Activated T-cell treated with anti-CD3 and anti-CD28 coated beads, Interleukin-2, amount 50 U/mL, for 4 hours (primary cell): ENCODE measurements around the gene RXFP2. TPM values are rescaled to one million over a fixed set of nuclear protein-coding genes. Genes with fewer than 3 reads are reported as not detected.

Experiments used
- ATAC-seq, 2 donors: fragments of 200-7000 bp; cut with Tn5 transposase; one replicate each; pipeline ENCODE4 v1.10.0; 2021
- DNase-seq: peaks from one replicate; pipeline ENCODE4 v3.0.0-alpha.2; 2020
- H3K27me3 Mint-ChIP-seq: one replicate; pipeline ENCODE4 v1.8.0; 2021; ENCODE audit warnings: low read depth, mixed read lengths
- H3K36me3 Mint-ChIP-seq: one replicate; pipeline ENCODE4 v1.8.0; 2022; ENCODE audit warnings: mixed read lengths; ENCODE audit not compliant: insufficient read depth
- H3K4me1 Mint-ChIP-seq: one replicate; pipeline ENCODE4 v1.8.0; 2021; ENCODE audit warnings: low read depth, mixed read lengths
- H3K4me3 Mint-ChIP-seq: one replicate; pipeline ENCODE4 v1.8.0; 2021; ENCODE audit warnings: mild to moderate bottlenecking, moderate library complexity, mixed read lengths
- H3K9me3 Mint-ChIP-seq: one replicate; pipeline ENCODE4 v1.8.0; 2021; ENCODE audit warnings: mixed read lengths
- total RNA-seq, 3 donors: library from RNA; stranded (reverse); gene quantifications; one replicate each; pipeline ENCODE4 v1.2.1, GENCODE V29; 2021

The RXFP2 gene
- total RNA-seq, 3 donors from 2014 or later, result not detected

DNA sequence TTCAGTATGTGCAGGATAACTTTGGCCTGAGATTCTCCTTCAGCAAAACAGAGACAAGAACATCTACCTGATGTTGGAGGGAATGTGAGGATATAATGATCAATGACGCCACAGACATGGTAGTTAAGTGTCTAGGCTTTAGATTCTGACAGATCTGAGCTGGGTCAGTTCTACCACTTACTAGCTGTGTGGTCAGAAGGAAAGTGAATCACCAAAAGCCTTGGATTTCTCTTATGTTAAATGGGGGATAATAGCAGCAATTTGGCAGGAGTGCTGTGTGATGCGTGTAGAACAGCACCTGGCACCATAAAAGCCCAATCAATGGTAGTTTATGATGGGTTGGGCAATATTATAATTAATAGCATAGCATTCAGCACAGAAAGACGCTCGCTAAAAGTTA, 41.7 kb downstream of the RXFP2 start:
- no peaks in the 10 kb centered on the region for H3K36me3 Mint-ChIP-seq
- no peak for DNase-seq
- no peak for ATAC-seq
- H3K4me3 Mint-ChIP-seq, result no peak overlapping the region
- no peaks in the 10 kb centered on the region for H3K4me1 Mint-ChIP-seq
- no peaks in the 10 kb centered on the region for H3K9me3 Mint-ChIP-seq
- H3K27me3 Mint-ChIP-seq, result no peaks in the 10 kb centered on the region

DNA sequence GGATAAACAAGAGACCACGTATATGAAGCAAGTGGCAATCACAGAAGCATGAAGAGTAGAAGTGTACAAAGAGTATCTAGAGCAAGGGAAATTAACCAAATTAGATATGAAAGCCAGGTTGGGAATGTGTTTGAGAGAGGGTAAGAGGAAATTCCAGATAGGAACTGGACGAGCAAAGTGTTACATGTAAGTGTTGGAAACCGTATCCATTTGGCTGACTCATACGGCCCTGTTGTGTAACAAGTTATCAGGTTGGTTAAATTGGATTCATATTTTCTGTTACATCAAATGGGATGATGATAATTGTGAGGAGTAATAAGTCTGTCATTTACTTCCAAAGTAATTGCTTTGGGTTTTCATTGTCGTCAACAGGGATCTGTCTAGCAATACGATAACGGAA, 46.7 kb downstream of the RXFP2 start:
- H3K9me3 Mint-ChIP-seq, result no peaks in the 10 kb centered on the region
- ATAC-seq (no peak), DNase-seq (no peak)
- no peaks in the 10 kb centered on the region for H3K4me1 Mint-ChIP-seq
- H3K36me3 Mint-ChIP-seq, result no peaks in the 10 kb centered on the region
- no peak overlapping the region for H3K4me3 Mint-ChIP-seq
- H3K27me3 Mint-ChIP-seq, result peaks cover 3% of the 10 kb centered on the region

DNA sequence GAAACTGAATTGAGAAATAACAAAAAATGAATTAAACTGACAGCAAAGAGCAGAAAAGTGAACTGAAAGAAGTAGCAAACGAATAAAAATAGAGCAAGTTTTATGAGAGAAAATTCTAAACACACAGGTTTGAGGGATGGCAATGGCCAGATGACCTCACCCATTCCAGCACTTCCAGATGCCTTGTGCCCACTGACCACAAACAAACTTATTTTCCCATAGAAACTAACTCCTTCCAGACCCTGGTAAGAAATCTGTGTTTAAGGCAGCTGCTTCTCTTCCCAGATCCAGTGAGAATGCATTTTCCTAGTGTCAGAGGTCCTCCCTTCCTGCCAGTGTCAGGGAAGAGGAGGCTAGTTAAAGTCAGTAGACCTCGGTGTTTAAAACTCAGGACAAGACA, 51.7 kb downstream of the RXFP2 start:
- peaks cover 5% of the 10 kb centered on the region for H3K27me3 Mint-ChIP-seq
- H3K36me3 Mint-ChIP-seq, result no peaks in the 10 kb centered on the region
- no peak overlapping the region for H3K4me3 Mint-ChIP-seq
- ATAC-seq (no peak), DNase-seq (no peak)
- H3K4me1 Mint-ChIP-seq, result no peaks in the 10 kb centered on the region
- no peaks in the 10 kb centered on the region for H3K9me3 Mint-ChIP-seq

DNA sequence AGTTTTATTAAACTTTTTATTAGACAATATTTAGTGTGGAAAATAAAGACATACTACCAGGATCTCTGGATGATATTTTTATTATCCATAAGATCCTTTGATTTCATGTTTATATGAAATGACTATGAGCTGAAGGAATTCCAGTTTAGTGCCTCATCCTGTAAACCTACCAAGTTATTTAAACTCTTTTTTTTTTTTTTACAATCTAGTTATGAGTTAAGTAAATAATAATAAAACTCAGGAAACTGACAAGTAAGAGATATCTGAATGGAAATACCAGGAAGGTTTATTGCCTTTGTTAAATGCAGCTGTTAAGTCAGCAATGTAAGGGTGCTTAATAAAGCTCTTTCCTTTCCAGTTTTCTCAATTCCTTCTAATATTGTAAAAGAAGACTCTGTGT, 53.9 kb downstream of the RXFP2 start:
- ATAC-seq, result no peak
- DNase-seq, result no peak

DNA sequence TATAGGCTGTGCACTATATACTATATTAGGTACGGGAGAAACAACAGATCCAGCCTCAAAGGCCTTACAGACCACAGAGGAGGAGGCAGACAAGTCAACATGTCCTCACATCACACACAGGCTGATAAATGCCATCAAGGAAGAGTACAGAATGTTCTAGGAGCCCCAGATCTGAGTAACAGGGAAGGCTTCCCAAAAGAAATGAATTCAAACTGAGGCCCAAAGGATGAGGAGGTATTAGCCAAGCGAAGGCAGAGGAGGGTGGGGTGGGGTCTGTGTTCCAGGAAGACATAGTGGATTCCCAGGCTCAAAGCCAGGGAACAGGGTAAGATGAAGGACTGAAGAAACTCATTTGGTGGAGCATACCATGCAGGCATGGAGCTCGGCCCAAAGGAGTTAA, 55.1 kb downstream of the RXFP2 start:
- no peak for DNase-seq
- H3K36me3 Mint-ChIP-seq, result no peaks in the 10 kb centered on the region
- no peak overlapping the region for H3K4me3 Mint-ChIP-seq
- no peaks in the 10 kb centered on the region for H3K9me3 Mint-ChIP-seq
- ATAC-seq, result no peak
- H3K27me3 Mint-ChIP-seq, result peaks cover 5% of the 10 kb centered on the region
- H3K4me1 Mint-ChIP-seq, result no peaks in the 10 kb centered on the region

More for the DNA sequence above, 53.9 kb downstream of the RXFP2 start:
- Mint-ChIP-seq H3K4me3 (no peak overlapping the region), H3K9me3 (no peaks in the 10 kb centered on the region), H3K36me3 (no peaks in the 10 kb centered on the region), H3K4me1 (no peaks in the 10 kb centered on the region), H3K27me3 (peaks cover 5% of the 10 kb centered on the region)

DNA sequence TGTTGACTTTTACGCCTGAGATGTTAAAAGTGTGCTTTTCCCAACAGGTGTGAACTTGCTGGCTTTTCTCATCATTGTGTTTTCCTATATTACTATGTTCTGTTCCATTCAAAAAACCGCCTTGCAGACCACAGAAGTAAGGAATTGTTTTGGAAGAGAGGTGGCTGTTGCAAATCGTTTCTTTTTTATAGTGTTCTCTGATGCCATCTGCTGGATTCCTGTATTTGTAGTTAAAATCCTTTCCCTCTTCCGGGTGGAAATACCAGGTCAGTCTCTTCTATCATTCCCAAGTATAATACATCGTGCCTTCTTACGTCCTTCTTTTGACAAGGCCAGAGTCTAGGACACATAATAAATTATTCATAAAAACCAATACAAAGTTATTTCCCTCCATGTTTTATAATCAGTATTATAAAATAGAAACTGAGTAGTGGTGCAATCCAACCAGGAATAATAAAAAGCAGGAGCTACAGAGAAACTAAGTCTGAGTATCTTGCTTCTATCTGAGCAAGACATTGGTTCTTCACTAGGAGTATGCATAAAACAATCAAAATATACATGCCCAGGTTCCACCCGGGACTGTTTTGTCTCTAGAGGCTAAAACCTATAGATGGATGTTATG, 57.9 kb downstream of the RXFP2 start:
- ATAC-seq, result no peak
- DNase-seq, result no peak
- Mint-ChIP-seq H3K4me3 (no peak overlapping the region), H3K9me3 (no peaks in the 10 kb centered on the region), H3K4me1 (peaks cover 6% of the 10 kb centered on the region), H3K36me3 (no peaks in the 10 kb centered on the region), H3K27me3 (peaks cover 2% of the 10 kb centered on the region)

DNA sequence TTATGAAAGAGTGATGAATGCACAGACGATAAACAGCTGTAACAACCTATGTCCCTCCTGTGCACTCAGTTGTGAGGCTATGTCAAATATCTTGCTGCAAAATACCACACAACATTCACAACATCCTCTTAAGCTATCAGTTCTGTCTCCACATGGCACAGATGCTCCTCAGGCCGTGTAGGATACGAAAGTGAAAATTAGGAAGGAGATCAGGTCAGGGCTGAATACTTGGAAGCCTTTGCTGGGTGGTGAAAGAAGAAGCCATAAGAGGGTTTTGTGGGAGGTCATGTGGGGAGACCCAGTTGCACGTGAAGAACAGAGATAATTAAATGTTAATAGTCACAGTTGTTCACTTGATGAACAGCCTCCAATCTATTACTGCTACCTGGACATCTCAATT, 58.9 kb downstream of the RXFP2 start:
- ATAC-seq, result no peak
- no peak overlapping the region for H3K4me3 Mint-ChIP-seq

DNA sequence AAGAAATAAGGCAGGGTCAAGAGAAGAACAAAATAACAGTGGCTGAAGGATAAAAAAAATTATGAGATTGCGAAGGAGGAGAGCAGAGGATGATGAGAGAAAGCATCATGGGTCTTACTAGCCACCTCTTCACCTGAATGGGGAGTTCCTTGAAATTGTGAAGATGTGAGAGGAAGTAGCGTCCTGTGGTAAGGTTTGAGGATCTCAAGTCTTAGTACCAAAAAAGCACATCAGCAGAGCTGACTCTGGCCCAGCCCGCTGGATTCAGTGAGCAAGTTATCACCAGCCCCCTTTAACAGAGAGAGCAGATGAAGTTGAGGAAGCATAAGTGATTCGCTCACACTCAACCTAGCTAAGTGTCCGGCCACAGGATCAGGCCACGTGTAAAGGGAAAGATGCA, 61.8 kb downstream of the RXFP2 start:
- H3K36me3 Mint-ChIP-seq, result no peaks in the 10 kb centered on the region
- H3K9me3 Mint-ChIP-seq, result no peaks in the 10 kb centered on the region
- H3K4me3 Mint-ChIP-seq, result no peak overlapping the region
- H3K4me1 Mint-ChIP-seq, result peaks cover 10% of the 10 kb centered on the region
- ATAC-seq (no peak), DNase-seq (no peak)
- no peaks in the 10 kb centered on the region for H3K27me3 Mint-ChIP-seq

More for the DNA sequence above, 58.9 kb downstream of the RXFP2 start:
- DNase-seq, result no peak
- peaks cover 2% of the 10 kb centered on the region for H3K27me3 Mint-ChIP-seq
- H3K36me3 Mint-ChIP-seq, result no peaks in the 10 kb centered on the region
- H3K4me1 Mint-ChIP-seq, result peaks cover 6% of the 10 kb centered on the region
- H3K9me3 Mint-ChIP-seq, result no peaks in the 10 kb centered on the region

DNA sequence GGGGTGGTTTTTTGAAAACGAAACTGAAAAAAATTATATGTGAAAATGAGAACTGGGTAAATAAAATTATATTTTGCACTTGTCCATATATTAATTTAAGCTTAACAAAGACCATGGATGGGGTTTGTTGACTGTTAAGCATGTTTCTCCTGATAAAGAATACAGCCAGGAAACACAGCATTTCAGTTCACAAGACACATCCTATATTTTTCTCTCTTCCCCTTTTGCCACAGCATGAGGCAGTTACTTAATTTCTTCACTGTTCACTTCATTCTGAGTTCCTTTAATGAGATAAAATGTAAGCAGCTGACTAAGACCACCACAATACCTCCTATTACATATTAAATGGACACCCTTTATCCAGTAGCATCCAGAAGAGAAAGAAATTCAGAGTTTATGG, 64.0 kb downstream of the RXFP2 start:
- no peaks in the 10 kb centered on the region for H3K9me3 Mint-ChIP-seq
- H3K27me3 Mint-ChIP-seq, result no peaks in the 10 kb centered on the region
- no peaks in the 10 kb centered on the region for H3K36me3 Mint-ChIP-seq
- ATAC-seq (no peak), DNase-seq (no peak)
- peaks cover 21% of the 10 kb centered on the region for H3K4me1 Mint-ChIP-seq
- H3K4me3 Mint-ChIP-seq, result no peak overlapping the region

DNA sequence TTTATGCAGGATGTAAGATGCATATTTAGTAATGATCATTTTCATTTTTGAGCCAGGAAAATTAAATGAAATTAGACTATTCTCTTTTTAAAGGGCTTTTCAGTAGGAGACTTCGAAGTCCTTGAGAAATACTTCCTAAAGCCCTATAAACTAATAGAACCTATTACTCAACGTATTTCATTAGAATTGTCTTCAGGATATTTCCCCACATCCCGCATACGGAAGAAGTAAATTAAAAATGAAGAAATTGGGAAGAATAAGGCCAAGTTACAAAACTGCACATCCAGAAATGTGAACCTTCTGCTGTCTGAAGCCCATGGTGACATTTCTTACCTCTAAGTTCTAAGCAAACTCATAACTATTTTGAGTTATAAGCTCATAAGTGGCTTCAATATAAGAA, 66.5 kb downstream of the RXFP2 start:
- no peak for ATAC-seq
- peaks cover 8% of the 10 kb centered on the region for H3K9me3 Mint-ChIP-seq

DNA sequence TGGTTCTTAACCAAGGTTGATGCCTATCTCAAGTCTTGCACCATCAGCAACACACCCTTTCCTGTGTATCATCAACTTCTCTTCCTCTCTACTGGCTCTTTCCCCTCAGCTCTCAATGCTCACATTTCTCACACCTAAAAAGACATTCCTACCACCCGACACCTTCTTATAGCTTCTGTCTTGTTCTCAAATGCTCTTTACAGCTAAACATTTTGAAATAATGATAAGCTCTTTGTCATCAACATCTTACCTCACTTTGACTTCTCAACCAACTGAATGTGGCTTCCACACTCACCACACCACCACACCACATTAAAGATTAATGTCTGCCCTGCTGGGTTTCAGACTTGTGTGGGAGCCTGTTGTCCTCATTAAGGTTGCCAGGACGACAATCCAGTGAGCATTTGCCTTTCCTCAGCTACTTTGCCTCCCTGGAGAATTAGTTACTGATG, 67.8 kb downstream of the RXFP2 start:
- Mint-ChIP-seq H3K4me3 (no peak overlapping the region), H3K4me1 (peaks cover 16% of the 10 kb centered on the region), H3K36me3 (no peaks in the 10 kb centered on the region), H3K9me3 (peaks cover 14% of the 10 kb centered on the region), H3K27me3 (no peaks in the 10 kb centered on the region)
- ATAC-seq (peak; percentile 57 to 70), DNase-seq (no peak)

More for the DNA sequence above, 66.5 kb downstream of the RXFP2 start:
- H3K4me1 Mint-ChIP-seq, result peaks cover 20% of the 10 kb centered on the region
- H3K4me3 Mint-ChIP-seq, result no peak overlapping the region
- no peaks in the 10 kb centered on the region for H3K27me3 Mint-ChIP-seq
- no peak for DNase-seq
- no peaks in the 10 kb centered on the region for H3K36me3 Mint-ChIP-seq

DNA sequence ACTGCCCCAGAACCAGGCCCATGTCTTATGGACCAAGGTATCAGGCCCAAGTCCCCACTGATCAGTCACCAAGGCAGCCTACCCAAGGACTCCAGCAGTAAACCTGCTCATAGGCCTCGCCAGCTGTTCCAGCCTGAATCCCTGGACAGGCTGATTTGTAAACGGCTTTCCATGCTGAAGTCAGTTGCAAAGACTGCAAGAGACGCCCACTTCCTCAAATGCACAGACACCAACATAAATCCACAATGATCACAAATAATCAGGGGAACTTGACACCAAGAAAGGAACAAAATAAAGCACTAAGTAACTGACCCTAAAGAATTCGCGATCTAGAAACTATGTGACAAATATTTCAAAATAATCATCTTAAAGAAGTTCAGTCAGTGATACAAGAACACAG, 75.2 kb downstream of the RXFP2 start:
- ATAC-seq (no peak), DNase-seq (no peak)
- Mint-ChIP-seq H3K27me3 (no peaks in the 10 kb centered on the region), H3K4me3 (no peak overlapping the region), H3K36me3 (peaks cover 1% of the 10 kb centered on the region), H3K9me3 (peaks cover 30% of the 10 kb centered on the region), H3K4me1 (no peaks in the 10 kb centered on the region)

DNA sequence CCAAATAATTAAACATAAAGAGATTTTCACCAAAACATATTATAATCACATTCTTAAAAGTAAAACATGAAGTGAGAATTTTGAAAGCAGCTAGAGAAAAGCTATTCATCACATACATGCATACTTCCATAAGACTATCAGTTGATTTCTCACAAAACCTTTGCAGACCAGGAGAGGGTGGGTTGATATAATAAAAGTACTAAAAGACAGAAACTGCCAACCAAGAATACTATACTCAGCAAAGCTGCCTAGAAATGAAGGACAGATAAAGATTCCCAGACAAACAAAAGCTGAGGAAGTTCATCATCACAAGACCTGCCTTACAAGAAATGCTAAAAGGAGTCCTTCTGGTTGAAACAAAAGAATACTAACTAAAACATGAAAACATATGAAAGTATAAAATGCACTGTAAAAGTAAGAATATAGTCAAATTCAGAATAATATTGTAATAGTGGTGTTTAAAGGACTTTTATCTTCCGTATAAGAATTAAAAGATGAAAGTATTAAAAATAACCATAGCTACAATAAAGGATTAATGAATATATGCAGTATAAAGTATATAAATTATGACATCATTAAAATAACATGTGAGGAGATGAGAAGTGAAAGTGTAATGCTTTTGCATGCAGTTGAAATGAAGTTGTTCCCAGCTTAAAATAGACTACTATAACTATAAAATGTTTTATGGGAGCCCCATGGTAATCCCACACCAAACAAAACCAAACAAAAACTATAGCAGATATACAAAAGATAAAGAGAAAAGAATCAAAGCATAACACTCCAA, 76.2 kb downstream of the RXFP2 start:
- H3K4me3 Mint-ChIP-seq, result no peak overlapping the region
- H3K36me3 Mint-ChIP-seq, result peaks cover 1% of the 10 kb centered on the region
- ATAC-seq (no peak), DNase-seq (no peak)
- H3K9me3 Mint-ChIP-seq, result peaks cover 24% of the 10 kb centered on the region
- H3K27me3 Mint-ChIP-seq, result no peaks in the 10 kb centered on the region
- H3K4me1 Mint-ChIP-seq, result no peaks in the 10 kb centered on the region

DNA sequence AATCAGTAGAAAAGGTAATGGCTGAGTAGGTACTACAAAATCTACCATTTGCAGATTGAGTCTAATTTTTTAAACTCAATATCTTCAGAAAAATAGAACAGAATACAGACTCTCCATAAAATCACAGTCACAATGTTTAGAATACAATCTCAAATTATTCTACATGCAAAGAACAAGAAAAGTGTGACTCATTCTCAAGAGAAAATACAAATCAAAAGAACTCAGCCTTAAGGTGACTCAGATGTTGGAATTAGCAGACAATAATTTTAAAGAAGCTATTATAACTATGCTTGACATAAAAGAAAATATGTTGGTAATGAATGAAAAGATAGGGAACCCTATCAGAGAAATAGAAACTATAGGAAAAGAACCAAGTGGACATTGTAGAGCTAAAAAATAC, 78.9 kb downstream of the RXFP2 start:
- DNase-seq, result no peak
- ATAC-seq, result no peak
- no peaks in the 10 kb centered on the region for H3K27me3 Mint-ChIP-seq

More for the DNA sequence above, 78.9 kb downstream of the RXFP2 start:
- H3K4me1 Mint-ChIP-seq, result no peaks in the 10 kb centered on the region
- H3K9me3 Mint-ChIP-seq, result peaks cover 18% of the 10 kb centered on the region
- H3K36me3 Mint-ChIP-seq, result peaks cover 1% of the 10 kb centered on the region
- H3K4me3 Mint-ChIP-seq, result no peak overlapping the region
